Erythroblast (primary cell): ENCODE measurements around the gene LCA5L.

ENCODE experiments used
- GATA1 ChIP-seq: IDR thresholded peaks from 2 replicates; pipeline ENCODE4 v1.6.1; 2011; ENCODE audit warnings: low read depth, mild to moderate bottlenecking, control low read depth, low read length, moderate library complexity
- POLR2A ChIP-seq: IDR thresholded peaks from 2 replicates; pipeline ENCODE4 v1.6.1; 2011; ENCODE audit warnings: mild to moderate bottlenecking, low read length

DNA sequence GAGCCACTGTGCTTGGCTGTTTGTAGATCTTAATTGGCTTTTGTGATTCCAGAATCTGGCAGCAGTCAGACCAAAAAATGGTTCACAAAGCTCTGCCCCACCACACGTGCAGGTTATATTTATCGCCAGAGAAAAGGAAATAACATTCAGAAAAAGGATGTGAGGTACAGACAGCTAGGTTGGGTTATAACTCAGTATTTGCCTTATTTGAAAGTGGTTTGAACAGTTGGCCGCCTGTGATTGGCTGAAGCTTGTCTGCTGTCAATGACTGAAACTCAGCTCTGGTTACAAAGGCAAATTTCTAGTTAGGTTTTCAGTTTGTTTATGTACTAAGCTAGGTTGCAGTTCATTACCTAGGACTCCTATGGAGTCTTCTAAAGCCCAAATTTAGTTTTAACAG lies 15.8 kb upstream of the LCA5L start:
- no peak for TF ChIP-seq POLR2A
- TF ChIP-seq GATA1, result no peak
